Calu3 (cell line): ENCODE measurements around the gene SSRP1. TPM values are rescaled to one million over a fixed set of nuclear protein-coding genes. Genes with fewer than 3 reads are reported as not detected.

Experiments
- BruUV-seq: library from RNA; stranded (reverse); fragments of 400-500 nt; replicated peaks from 2 replicates; lab custom pipeline; 2021; lab: Mats Ljungman, UMichigan
- CTCF ChIA-PET: fragments of 300-600 bp; sonication (Branson Sonifier 250); formaldehyde crosslinking; loops from one replicate; lab custom pipeline; 2022; ENCODE audit warnings: antibody characterized with exemption; lab: Charles Lee
- DNase-seq: peaks from one replicate; pipeline ENCODE4 v3.0.0; 2022
- H3K27ac Mint-ChIP-seq: one replicate; pipeline ENCODE4 v1.8.0; 2022; ENCODE audit warnings: mixed read lengths; ENCODE audit not compliant: unreplicated experiment
- H3K27me3 Mint-ChIP-seq: one replicate; pipeline ENCODE4 v1.8.0; 2022; ENCODE audit warnings: mixed read lengths; ENCODE audit not compliant: unreplicated experiment
- H3K36me3 Mint-ChIP-seq: one replicate; pipeline ENCODE4 v1.8.0; 2022; ENCODE audit warnings: mild to moderate bottlenecking, moderate library complexity, mixed read lengths; ENCODE audit not compliant: insufficient read depth, unreplicated experiment
- H3K4me1 Mint-ChIP-seq: one replicate; pipeline ENCODE4 v1.8.0; 2022; ENCODE audit warnings: mild to moderate bottlenecking, low read depth, mixed read lengths; ENCODE audit not compliant: unreplicated experiment
- H3K4me3 Mint-ChIP-seq: one replicate; pipeline ENCODE4 v1.8.0; 2022; ENCODE audit warnings: mild to moderate bottlenecking, low read depth, moderate library complexity, mixed read lengths; ENCODE audit not compliant: unreplicated experiment
- H3K9me3 Mint-ChIP-seq: one replicate; pipeline ENCODE4 v1.8.0; 2022; ENCODE audit warnings: low read depth, mixed read lengths; ENCODE audit not compliant: unreplicated experiment
- CTCF ChIP-seq: fragments of 200-600 bp; IDR thresholded peaks from one replicate; pipeline ENCODE4 v1.8.0; 2022; ENCODE audit warnings: antibody characterized with exemption; ENCODE audit not compliant: unreplicated experiment
- intact Hi-C: fragments of 100-400 bp; cut with micrococcal nuclease; formaldehyde crosslinking; loops from one replicate; pipeline ENCODE4 v1.10.0; 2022; ENCODE audit not compliant: unreplicated experiment
- total RNA-seq: library from RNA; stranded (reverse); gene quantifications from 2 replicates; pipeline ENCODE4 v1.2.3, GENCODE V29; 2022

Gene SSRP1
- total RNA-seq, 1 experiment from 2014 or later, result 145 TPM

DNA sequence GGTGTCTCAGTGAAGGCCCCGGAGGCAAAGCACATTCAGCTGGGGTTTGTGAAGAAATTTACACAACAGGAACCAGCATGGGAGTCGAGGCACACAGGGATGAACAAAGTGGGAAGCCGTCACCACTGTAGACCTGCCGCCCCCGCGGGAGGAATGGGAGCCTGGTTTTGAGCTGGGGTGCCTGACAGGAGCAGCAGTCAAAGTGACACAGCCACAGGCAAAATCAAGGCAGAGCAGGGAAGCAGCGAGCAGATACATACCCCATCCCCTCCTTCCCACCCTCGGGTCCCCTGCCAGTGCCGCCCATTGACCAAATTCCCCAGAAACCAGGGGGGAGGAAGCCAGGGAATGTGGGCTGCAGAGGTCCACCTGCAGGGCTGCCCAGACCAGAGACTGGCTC is 23.3 kb upstream of the SSRP1 start:
- BruUV-seq, result no TSS peak
- DNase-seq, result no peak
- intact Hi-C loops, result no loop called here
- H3K4me3 Mint-ChIP-seq, result no peak overlapping the region
- peaks cover 6% of the 10 kb centered on the region for H3K4me1 Mint-ChIP-seq
- H3K27me3 Mint-ChIP-seq, result peaks cover 40% of the 10 kb centered on the region
- no peak overlapping the region for H3K27ac Mint-ChIP-seq
- TF ChIP-seq CTCF, result no peak
- no peaks in the 10 kb centered on the region for H3K36me3 Mint-ChIP-seq
- H3K9me3 Mint-ChIP-seq, result no peaks in the 10 kb centered on the region
- CTCF ChIA-PET, result no interaction called here

DNA sequence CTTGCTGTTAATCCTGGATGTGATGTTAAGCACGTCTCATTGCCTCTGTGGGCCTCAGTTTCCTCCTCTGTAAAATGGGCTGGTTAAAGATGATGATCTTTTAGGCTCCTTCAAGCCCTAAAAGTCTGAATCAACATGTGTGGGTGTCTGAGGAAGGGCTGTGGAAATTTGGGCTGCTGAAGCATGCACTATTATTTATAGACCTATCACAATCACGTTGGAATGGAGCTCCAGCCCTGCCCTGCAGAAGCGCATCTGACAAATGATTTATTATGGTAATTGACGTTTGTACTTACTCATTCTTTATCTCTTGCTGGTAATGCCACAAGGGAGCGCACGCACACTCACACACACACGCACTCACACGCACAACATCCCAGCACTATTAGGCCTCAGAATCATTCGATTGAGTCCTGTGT is 22.9 kb upstream of the SSRP1 start:
- Mint-ChIP-seq H3K36me3 (no peaks in the 10 kb centered on the region), H3K4me3 (no peak overlapping the region), H3K27ac (no peak overlapping the region), H3K4me1 (peaks cover 6% of the 10 kb centered on the region), H3K27me3 (peaks cover 40% of the 10 kb centered on the region), H3K9me3 (no peaks in the 10 kb centered on the region)
- no peak for TF ChIP-seq CTCF
- no TSS peak for BruUV-seq
- CTCF ChIA-PET, result interaction anchor here (0.9 kb wide), 1 partner anchor 119 kb away, joined by 3 read pairs; no protein-coding TSS in a partner anchor
- no peak for DNase-seq
- intact Hi-C loops, result no loop called here

GRCh38 chr11:57357856-57358255 is 22.2 kb upstream of the SSRP1 start:
- BruUV-seq, result no TSS peak
- H3K4me1 Mint-ChIP-seq, result peaks cover 6% of the 10 kb centered on the region
- no peaks in the 10 kb centered on the region for H3K36me3 Mint-ChIP-seq
- intact Hi-C loops, result no loop called here
- H3K27ac Mint-ChIP-seq, result no peak overlapping the region
- H3K9me3 Mint-ChIP-seq, result no peaks in the 10 kb centered on the region
- H3K27me3 Mint-ChIP-seq, result peaks cover 38% of the 10 kb centered on the region
- CTCF ChIA-PET, result interaction anchor here (0.9 kb wide), 1 partner anchor 120 kb away, joined by 3 read pairs; no protein-coding TSS in a partner anchor
- DNase-seq, result no peak
- no peak for TF ChIP-seq CTCF
- no peak overlapping the region for H3K4me3 Mint-ChIP-seq

DNA sequence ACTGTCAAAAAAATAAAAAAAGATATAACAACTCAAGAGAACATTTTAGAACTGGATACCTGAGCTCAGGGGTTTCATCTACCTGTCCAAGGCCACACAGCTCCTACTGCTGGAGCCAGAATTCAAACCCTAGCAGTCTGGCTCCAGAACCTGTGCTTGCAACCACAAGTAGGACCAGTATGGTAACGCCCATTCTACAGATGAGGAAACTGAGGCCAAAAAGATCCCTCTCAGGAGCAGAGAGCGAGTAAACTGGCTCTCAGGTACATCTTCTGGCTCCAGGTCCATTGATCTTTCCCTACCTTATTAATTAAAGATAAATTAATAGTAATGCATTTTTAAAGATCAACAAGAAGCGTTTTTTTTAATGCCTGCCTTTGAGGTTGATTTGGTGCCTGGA is 21.6 kb upstream of the SSRP1 start:
- intact Hi-C loops, result no loop called here
- no peaks in the 10 kb centered on the region for H3K9me3 Mint-ChIP-seq
- no peak for DNase-seq
- no TSS peak for BruUV-seq
- no peak overlapping the region for H3K27ac Mint-ChIP-seq
- H3K4me1 Mint-ChIP-seq, result peaks cover 6% of the 10 kb centered on the region
- H3K4me3 Mint-ChIP-seq, result no peak overlapping the region
- no peaks in the 10 kb centered on the region for H3K36me3 Mint-ChIP-seq
- CTCF ChIA-PET, result no interaction called here
- TF ChIP-seq CTCF, result no peak
- H3K27me3 Mint-ChIP-seq, result peaks cover 32% of the 10 kb centered on the region
